Upper lobe of left lung (tissue), 4 donors: ENCODE data around the gene PGGHG.

Experiments used
- EP300 ChIP-seq, 4 donors: sonication (generic); formaldehyde crosslinking; IDR thresholded peaks; one replicate each; pipeline ENCODE4 v1.5.1; 2017; ENCODE audit warnings: antibody characterized with exemption in 4 of 4, control low read depth in 2 of 4
- POLR2A ChIP-seq, 4 donors: fragments of 450-650 bp; IDR thresholded peaks; one replicate each; pipeline ENCODE4 v1.5.1; 2016 to 2017; ENCODE audit warnings: antibody characterized with exemption in 4 of 4, mild to moderate bottlenecking in 2 of 4
- POLR2AphosphoS5 ChIP-seq, 2 donors: sonication (generic); formaldehyde crosslinking; IDR thresholded peaks; one replicate each; pipeline ENCODE4 v1.5.1; 2017; ENCODE audit warnings: antibody characterized with exemption in 2 of 2
- TF ChIP-seq, protein P1 (sequence below), 6 experiments: fragments of 450-650 bp in 4 of 6; fragments of 200-600 bp in 2 of 6; sonication (generic) in 2 of 6; IDR thresholded peaks; one replicate each; pipeline ENCODE4 v1.5.1; 2016 to 2019; ENCODE audit warnings: antibody characterized with exemption in 6 of 6

DNA sequence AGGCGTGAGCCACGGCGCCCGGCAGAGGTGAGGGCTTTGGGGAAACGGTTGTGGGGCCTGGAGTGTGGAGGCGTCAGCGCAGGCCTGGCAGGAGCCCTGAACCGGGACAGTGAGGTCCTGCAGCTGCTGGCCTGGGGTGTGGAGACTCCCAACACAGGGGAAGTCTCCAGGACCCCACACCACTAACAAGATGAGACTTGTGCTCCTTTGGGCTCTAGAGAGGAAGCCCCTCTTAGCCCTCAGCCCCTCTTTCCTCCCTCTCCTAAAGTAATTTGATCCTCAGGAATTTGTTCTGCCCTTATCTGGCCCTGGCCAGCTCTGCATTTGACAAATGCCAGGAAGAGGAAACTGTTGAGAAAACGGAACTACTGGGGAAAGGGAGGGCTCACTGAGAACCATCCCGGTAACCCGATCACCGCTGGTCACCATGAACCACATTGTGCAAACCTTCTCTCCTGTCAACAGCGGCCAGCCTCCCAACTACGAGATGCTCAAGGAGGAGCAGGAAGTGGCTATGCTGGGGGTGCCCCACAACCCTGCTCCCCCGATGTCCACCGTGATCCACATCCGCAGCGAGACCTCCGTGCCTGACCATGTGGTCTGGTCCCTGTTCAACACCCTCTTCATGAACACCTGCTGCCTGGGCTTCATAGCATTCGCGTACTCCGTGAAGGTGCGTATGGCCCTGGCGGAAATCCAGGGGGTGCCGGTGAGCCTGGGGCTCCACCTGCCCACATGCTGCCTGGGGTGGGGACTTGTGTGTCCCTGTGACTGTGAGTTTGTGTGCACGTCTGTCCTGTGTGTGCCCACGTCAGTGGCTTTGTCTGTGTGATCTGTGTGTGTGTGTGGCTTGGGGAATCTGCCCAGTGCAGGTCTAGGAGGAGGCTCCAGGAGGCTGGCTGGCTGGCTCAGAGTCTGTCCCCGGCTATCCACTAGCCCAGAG, 19.1 kb downstream of the PGGHG start, which contains the start of gene IFITM2:
- TF ChIP-seq, protein P1, sequence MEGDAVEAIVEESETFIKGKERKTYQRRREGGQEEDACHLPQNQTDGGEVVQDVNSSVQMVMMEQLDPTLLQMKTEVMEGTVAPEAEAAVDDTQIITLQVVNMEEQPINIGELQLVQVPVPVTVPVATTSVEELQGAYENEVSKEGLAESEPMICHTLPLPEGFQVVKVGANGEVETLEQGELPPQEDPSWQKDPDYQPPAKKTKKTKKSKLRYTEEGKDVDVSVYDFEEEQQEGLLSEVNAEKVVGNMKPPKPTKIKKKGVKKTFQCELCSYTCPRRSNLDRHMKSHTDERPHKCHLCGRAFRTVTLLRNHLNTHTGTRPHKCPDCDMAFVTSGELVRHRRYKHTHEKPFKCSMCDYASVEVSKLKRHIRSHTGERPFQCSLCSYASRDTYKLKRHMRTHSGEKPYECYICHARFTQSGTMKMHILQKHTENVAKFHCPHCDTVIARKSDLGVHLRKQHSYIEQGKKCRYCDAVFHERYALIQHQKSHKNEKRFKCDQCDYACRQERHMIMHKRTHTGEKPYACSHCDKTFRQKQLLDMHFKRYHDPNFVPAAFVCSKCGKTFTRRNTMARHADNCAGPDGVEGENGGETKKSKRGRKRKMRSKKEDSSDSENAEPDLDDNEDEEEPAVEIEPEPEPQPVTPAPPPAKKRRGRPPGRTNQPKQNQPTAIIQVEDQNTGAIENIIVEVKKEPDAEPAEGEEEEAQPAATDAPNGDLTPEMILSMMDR (IDR thresholded peaks at IDR 0.05): peak in 2 of 6 experiments; percentile 20 to 22
- TF ChIP-seq POLR2A (IDR thresholded peaks at IDR 0.05) (peak in 3 of 4 donors; percentile 39 to 89 (median 70)), POLR2AphosphoS5 (IDR thresholded peaks at IDR 0.05) (peak; percentile 96 to 97), EP300 (IDR thresholded peaks at IDR 0.05) (peak in 1 of 4 donors; percentile 80)
